ENCODE results near the gene SLC17A9. TPM values are rescaled to one million over a fixed set of nuclear protein-coding genes. Genes with fewer than 3 reads are reported as not detected.

The SLC17A9 gene
- total and polyA plus RNA-seq, 7 experiments from 2014 or later = 0.44 to 12.6 (median 3.5) TPM

DNA sequence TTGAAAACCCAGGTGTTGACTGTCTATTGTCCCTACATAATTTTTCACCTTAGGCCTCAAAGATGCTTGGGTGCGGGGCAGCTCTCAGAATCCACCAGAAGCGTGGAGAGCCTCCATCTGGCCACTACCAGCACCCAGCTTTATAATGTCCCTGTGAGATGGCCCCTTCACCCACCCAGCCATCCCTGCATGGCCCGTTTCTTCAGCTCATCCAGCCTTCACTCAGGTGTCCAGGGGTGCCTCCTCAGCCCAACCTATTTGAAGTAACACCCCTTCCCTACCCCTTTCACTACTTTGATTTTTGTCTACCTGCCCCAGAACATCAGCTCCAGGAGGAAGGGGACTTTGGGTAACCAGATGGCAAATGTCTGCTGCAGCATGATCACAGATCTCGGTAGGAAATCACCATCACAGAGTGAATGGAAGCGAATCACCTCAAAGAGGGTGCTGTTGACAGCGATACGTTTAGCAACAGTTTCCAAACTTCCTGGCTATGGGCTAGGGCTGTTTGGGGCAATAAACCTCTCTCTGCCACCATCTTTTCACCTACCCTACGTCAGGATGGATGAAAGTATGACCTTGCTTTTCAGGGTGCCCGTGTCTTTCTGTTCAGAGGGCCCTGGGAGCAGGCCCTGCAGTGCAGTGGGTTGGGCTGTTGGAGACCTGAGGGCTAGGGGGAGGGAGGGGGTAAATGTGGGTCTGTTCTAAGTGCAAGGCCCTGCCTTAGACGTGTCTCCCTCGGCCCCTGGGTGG lies 1.2 kb upstream of the SLC17A9 start:
- no peaks in the 10 kb centered on the region for H3K9me3 ChIP-seq (ENCODE audit: control insufficient read depth in 2 of 3, low read length in 3 of 3)
- Mint-ChIP-seq H3K27ac (peak overlapping the region in 8 of 9 donors; percentile 33 to 83 (median 72)), H3K4me1 (peaks cover 11 to 46% (median 33%) of the 10 kb centered on the region in 7 donors), H3K4me3 (peak overlapping the region in 5 of 10 donors; percentile 2 to 77 (median 19)), H3K9me3 (peaks cover 0 to 3% (median 0%) of the 10 kb centered on the region in 11 donors), H3K36me3 (peaks cover 12 to 42% (median 27%) of the 10 kb centered on the region in 5 donors), H3K27me3 (no peaks in the 10 kb centered on the region)
- no peaks in the 10 kb centered on the region for H3K27me3 ChIP-seq (ENCODE audit: control insufficient read depth in 2 of 2, insufficient read depth in 2 of 2, low read length in 2 of 2)
- DNase-seq (no peak), ATAC-seq (no peak)
- H3K4me3 ChIP-seq (ENCODE audit: low read length) = no peak overlapping the region
- H3K27ac ChIP-seq (ENCODE audit: low read depth, low read length) = no peak overlapping the region
- ChIA-PET POLR2A (interaction anchor here (0.6 to 4.4 kb wide), 3 partner anchors 15 to 76 kb away, joined by 3 to 58 read pairs (median 5); partner anchors contain the start of gene GID8), CTCF (interaction anchor here (0.6 kb wide), 1 partner anchor 32 kb away, joined by 3 read pairs; no protein-coding TSS in a partner anchor)
- H3K36me3 ChIP-seq (ENCODE audit: control insufficient read depth in 2 of 3, insufficient read depth in 3 of 3, low read length in 3 of 3) = peaks cover 6 to 40% (median 6%) of the 10 kb centered on the region in 3 experiments
- intact Hi-C loops (cut with micrococcal nuclease) = loop anchor here in 1 of 2 donors (5.0 to 10.0 kb wide), 2 partner anchors 34 to 153 kb away; no protein-coding TSS in a partner anchor
- H3K4me1 ChIP-seq (ENCODE audit: control insufficient read depth in 2 of 2, insufficient read depth in 2 of 2, low read length in 2 of 2) = peaks cover 13 to 32% of the 10 kb centered on the region in 2 donors

GRCh38 chr20:62951896-62952372 lies 575 bp upstream of the SLC17A9 start:
- peaks cover 13 to 32% of the 10 kb centered on the region in 2 donors for H3K4me1 ChIP-seq (ENCODE audit: control insufficient read depth in 2 of 2, insufficient read depth in 2 of 2, low read length in 2 of 2)
- peaks cover 0 to 34% (median 3%) of the 10 kb centered on the region in 3 experiments for H3K36me3 ChIP-seq (ENCODE audit: control insufficient read depth in 2 of 3, insufficient read depth in 3 of 3, low read length in 3 of 3)
- Mint-ChIP-seq H3K9me3 (peaks cover 0 to 3% (median 0%) of the 10 kb centered on the region in 11 donors), H3K36me3 (peaks cover 12 to 38% (median 23%) of the 10 kb centered on the region in 5 donors), H3K4me3 (peak overlapping the region in 9 of 10 donors; percentile 27 to 91 (median 52)), H3K4me1 (peaks cover 11 to 46% (median 33%) of the 10 kb centered on the region in 7 donors), H3K27me3 (no peaks in the 10 kb centered on the region), H3K27ac (peak overlapping the region in 4 of 9 donors; percentile 19 to 76 (median 51))
- POLR2A ChIA-PET = interaction anchor here (0.6 to 4.4 kb wide), 3 partner anchors 15 to 75 kb away, joined by 3 to 58 read pairs (median 5); partner anchors contain the start of gene GID8
- intact Hi-C loops (cut with micrococcal nuclease) = loop anchor here in 1 of 2 donors (5.0 to 10.0 kb wide), 2 partner anchors 35 to 153 kb away; no protein-coding TSS in a partner anchor
- ATAC-seq = no peak
- CTCF ChIA-PET = no interaction called here
- H3K4me3 ChIP-seq (ENCODE audit: low read length) = no peak overlapping the region
- H3K27me3 ChIP-seq (ENCODE audit: control insufficient read depth in 2 of 2, insufficient read depth in 2 of 2, low read length in 2 of 2) = no peaks in the 10 kb centered on the region
- no peak for DNase-seq
- H3K9me3 ChIP-seq (ENCODE audit: control insufficient read depth in 2 of 3, low read length in 3 of 3) = no peaks in the 10 kb centered on the region
- no peak overlapping the region for H3K27ac ChIP-seq (ENCODE audit: low read depth, low read length)

- Histone ChIP-seq H3K9me3 (ENCODE audit: control insufficient read depth in 2 of 3, low read length in 3 of 3) (no peaks in the 10 kb centered on the region), H3K4me1 (ENCODE audit: control insufficient read depth in 2 of 2, insufficient read depth in 2 of 2, low read length in 2 of 2) (peaks cover 13 to 32% of the 10 kb centered on the region in 2 donors), H3K36me3 (ENCODE audit: control insufficient read depth in 2 of 3, insufficient read depth in 3 of 3, low read length in 3 of 3) (peaks cover 0 to 21% (median 0%) of the 10 kb centered on the region in 3 experiments), H3K27ac (ENCODE audit: low read depth, low read length) (peak overlapping the region; percentile 66), H3K27me3 (ENCODE audit: control insufficient read depth in 2 of 2, insufficient read depth in 2 of 2, low read length in 2 of 2) (no peaks in the 10 kb centered on the region), H3K4me3 (ENCODE audit: low read length) (peak overlapping the region; percentile 65)
- intact Hi-C loops (cut with micrococcal nuclease) = loop anchor here in 1 of 2 donors (5.0 to 10.0 kb wide), 2 partner anchors 36 to 152 kb away; no protein-coding TSS in a partner anchor
- peaks cover 9 to 27% (median 16%) of the 10 kb centered on the region in 5 donors for H3K36me3 Mint-ChIP-seq
- H3K27me3 Mint-ChIP-seq = no peaks in the 10 kb centered on the region
- no peak for DNase-seq
- ChIA-PET CTCF (interaction anchor here (0.8 to 2.4 kb wide), 8 partner anchors 9 to 51 kb away, joined by 3 to 12 read pairs (median 4); no protein-coding TSS in a partner anchor), POLR2A (interaction anchor here (0.8 to 4.4 kb wide), 13 partner anchors 7 to 80 kb away, joined by 3 to 58 read pairs (median 6); partner anchors contain the start of genes DIDO1 and GID8)
- peaks cover 11 to 46% (median 28%) of the 10 kb centered on the region in 7 donors for H3K4me1 Mint-ChIP-seq
- peaks cover 0 to 3% (median 0%) of the 10 kb centered on the region in 11 donors for H3K9me3 Mint-ChIP-seq
- H3K27ac Mint-ChIP-seq = peak overlapping the region; percentile 89 to 98 (median 93)
- peak overlapping the region; percentile 81 to 91 (median 84) for H3K4me3 Mint-ChIP-seq
- ATAC-seq = no peak
Measured at GRCh38 chr20:62952968-62953838, 694 bp downstream of the SLC17A9 start.

- Histone ChIP-seq H3K4me1 (ENCODE audit: control insufficient read depth in 2 of 2, insufficient read depth in 2 of 2, low read length in 2 of 2) (peaks cover 13 to 32% of the 10 kb centered on the region in 2 donors), H3K27me3 (ENCODE audit: control insufficient read depth in 2 of 2, insufficient read depth in 2 of 2, low read length in 2 of 2) (no peaks in the 10 kb centered on the region), H3K36me3 (ENCODE audit: control insufficient read depth in 2 of 3, insufficient read depth in 3 of 3, low read length in 3 of 3) (peaks cover 0 to 15% (median 0%) of the 10 kb centered on the region in 3 experiments), H3K9me3 (ENCODE audit: control insufficient read depth in 2 of 3, low read length in 3 of 3) (no peaks in the 10 kb centered on the region), H3K4me3 (ENCODE audit: low read length) (peak overlapping the region; percentile 65), H3K27ac (ENCODE audit: low read depth, low read length) (peak overlapping the region; percentile 66)
- Mint-ChIP-seq H3K4me3 (peak overlapping the region; percentile 81 to 91 (median 84)), H3K36me3 (peaks cover 4 to 18% (median 12%) of the 10 kb centered on the region in 5 donors), H3K4me1 (peaks cover 11 to 47% (median 28%) of the 10 kb centered on the region in 7 donors), H3K27me3 (no peaks in the 10 kb centered on the region), H3K9me3 (no peaks in the 10 kb centered on the region), H3K27ac (peak overlapping the region; percentile 89 to 98 (median 93))
- ATAC-seq (peak; percentile 91), DNase-seq (peak; percentile 49 to 84 (median 74))
- CTCF ChIA-PET = interaction anchor here (0.6 to 2.4 kb wide), 10 partner anchors 10 to 93 kb away, joined by 3 to 12 read pairs (median 3); partner anchors contain the start of genes BHLHE23 and TCFL5
- intact Hi-C loops (cut with micrococcal nuclease) = loop anchor here (1.0 to 10.0 kb wide), 7 partner anchors 16 to 151 kb away; partner anchors contain the start of genes GID8 (in 2 of the 2) and DIDO1 (in 1 of the 2)
- POLR2A ChIA-PET = interaction anchor here (0.6 to 4.4 kb wide), 20 partner anchors 8 to 160 kb away, joined by 3 to 58 read pairs (median 4); partner anchors contain the start of genes DIDO1 and GID8
Measured at GRCh38 chr20:62953839-62954703, 1.6 kb downstream of the SLC17A9 start.
